ENCODE results near the gene STMN1. TPM values are rescaled to one million over a fixed set of nuclear protein-coding genes. Genes with fewer than 3 reads are reported as not detected.

Gene STMN1
- total RNA-seq, 1 experiment from 2014 or later: 368 TPM

DNA sequence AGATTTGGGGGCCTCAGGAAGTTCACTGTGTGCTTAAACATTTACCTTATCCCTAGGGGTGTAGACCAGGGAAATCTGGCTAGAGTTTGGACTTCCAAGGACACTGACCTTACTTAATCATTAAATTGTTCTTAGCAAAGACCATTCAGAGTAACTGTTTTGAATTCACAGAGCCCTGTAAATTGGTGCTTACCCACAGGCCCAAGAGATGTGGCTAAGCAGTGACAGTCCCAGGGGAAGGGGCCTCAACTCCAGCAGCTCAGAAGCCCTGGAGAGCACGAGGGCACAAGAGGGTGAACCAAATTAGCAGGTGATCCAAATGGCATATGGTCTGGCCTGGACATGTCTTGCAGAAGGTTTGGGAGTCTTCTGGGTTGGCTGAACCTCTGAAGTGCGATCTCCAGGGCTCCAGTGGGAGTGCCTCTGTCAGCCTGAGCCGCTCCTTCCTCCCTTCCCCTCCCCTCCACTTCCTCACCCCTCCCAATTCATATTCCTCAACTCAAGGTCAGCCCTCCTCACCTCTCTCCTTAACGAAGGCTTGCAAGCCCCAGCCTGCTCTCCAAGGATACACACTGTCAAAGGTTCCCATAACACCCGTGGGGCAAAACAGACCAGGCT is 35.0 kb downstream of the STMN1 start:
- Histone ChIP-seq H2AFZ (ENCODE audit: low read depth, low read length, poor library complexity, severe bottlenecking) (no peak overlapping the region), H3K79me2 (ENCODE audit: insufficient read depth, low read length) (peaks cover 10% of the 10 kb centered on the region; the same call in 1 of the 2 replicates), H4K20me1 (ENCODE audit: insufficient read depth) (no peaks in the 10 kb centered on the region), H3K36me3 (ENCODE audit: control insufficient read depth in 1 of 2, insufficient read depth in 2 of 2, low read length in 2 of 2) (no peaks in the 10 kb centered on the region), H3K27ac (ENCODE audit: low read depth, low read length) (no peak overlapping the region), H3K4me1 (ENCODE audit: control insufficient read depth in 1 of 2, insufficient read depth in 2 of 2, low read length in 2 of 2) (peaks cover 30 to 61% of the 10 kb centered on the region in 2 experiments), H3K4me2 (ENCODE audit: low read length) (no peak overlapping the region; the same call in 1 of the 2 replicates), H3K4me3 (replicated peaks in 1 of 2; ENCODE audit: low read depth in 1 of 2, low read length in 2 of 2) (no peak overlapping the region), H3K9me2 (ENCODE audit: insufficient read depth) (no peaks in the 10 kb centered on the region), H3K27me3 (ENCODE audit: insufficient read depth, low read length) (no peaks in the 10 kb centered on the region), H3K9me3 (ENCODE audit: control insufficient read depth in 1 of 2, insufficient read depth in 1 of 2, low read depth in 1 of 2, low read length in 2 of 2) (no peaks in the 10 kb centered on the region), H3K9ac (ENCODE audit: low read length) (no peak overlapping the region)
- no peak for ATAC-seq
- DNase-seq (ENCODE audit: low read depth, low spot score): no peak
- POLR2A ChIA-PET: no interaction called here
- no TSS peak for BruUV-seq (replicated peaks)
- TF ChIP-seq JUND (IDR thresholded peaks at IDR 0.05) (no peak), POLR2A (IDR thresholded peaks at IDR 0.05; ENCODE audit: borderline replicate concordance, extremely low read depth, insufficient read depth, insufficient read length) (no peak), SRF (IDR thresholded peaks at IDR 0.05; ENCODE audit: low read depth) (no peak)
- CTCF ChIA-PET: interaction anchor here (0.6 kb wide), 1 partner anchor 24 kb away, joined by 3 read pairs; no protein-coding TSS in a partner anchor
- intact Hi-C loops (cut with micrococcal nuclease): no loop called here
- RAD21 ChIA-PET (ENCODE audit: low non-redundant PET in 1 of 2, low total read pairs in 2 of 2, uncharacterized antibody in 2 of 2, unreplicated experiment in 2 of 2): no interaction called here

DNA sequence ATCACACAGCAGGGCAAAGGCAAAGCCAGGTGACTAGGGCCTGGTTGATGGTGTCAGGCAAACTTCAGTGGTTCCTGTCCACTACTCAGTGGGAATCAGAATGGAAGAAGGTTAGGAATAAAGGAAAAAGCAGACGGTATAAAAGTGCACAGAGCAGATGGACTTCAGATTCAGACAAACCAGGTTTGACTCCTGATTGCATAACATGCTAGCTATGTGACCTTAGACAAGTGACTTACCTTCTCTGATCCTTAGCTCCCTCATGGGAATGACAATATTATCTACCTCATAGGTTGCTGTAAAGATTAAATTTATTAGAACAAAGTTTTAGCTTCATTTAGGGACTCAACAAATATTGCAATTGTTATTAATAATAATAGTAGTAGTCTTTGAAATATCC is 35.6 kb downstream of the STMN1 start:
- Histone ChIP-seq H3K27ac (ENCODE audit: low read depth, low read length) (no peak overlapping the region), H3K9me2 (ENCODE audit: insufficient read depth) (no peaks in the 10 kb centered on the region), H3K27me3 (ENCODE audit: insufficient read depth, low read length) (no peaks in the 10 kb centered on the region), H3K36me3 (ENCODE audit: control insufficient read depth in 1 of 2, insufficient read depth in 2 of 2, low read length in 2 of 2) (no peaks in the 10 kb centered on the region), H3K9ac (ENCODE audit: low read length) (no peak overlapping the region), H3K9me3 (ENCODE audit: control insufficient read depth in 1 of 2, insufficient read depth in 1 of 2, low read depth in 1 of 2, low read length in 2 of 2) (no peaks in the 10 kb centered on the region), H3K4me1 (ENCODE audit: control insufficient read depth in 1 of 2, insufficient read depth in 2 of 2, low read length in 2 of 2) (peaks cover 27 to 55% of the 10 kb centered on the region in 2 experiments), H3K4me2 (ENCODE audit: low read length) (no peak overlapping the region), H2AFZ (ENCODE audit: low read depth, low read length, poor library complexity, severe bottlenecking) (no peak overlapping the region), H4K20me1 (ENCODE audit: insufficient read depth) (no peaks in the 10 kb centered on the region), H3K79me2 (ENCODE audit: insufficient read depth, low read length) (peaks cover 10% of the 10 kb centered on the region; the same call in 1 of the 2 replicates), H3K4me3 (replicated peaks in 1 of 2; ENCODE audit: low read depth in 1 of 2, low read length in 2 of 2) (no peak overlapping the region)
- BruUV-seq (replicated peaks): no TSS peak
- TF ChIP-seq POLR2AphosphoS5 (IDR thresholded peaks at IDR 0.05; ENCODE audit: low read depth, low read length): no peak
- TF ChIP-seq FOSL1 (IDR thresholded peaks at IDR 0.05; ENCODE audit: low read depth): no peak
- no peak for TF ChIP-seq ZBTB33 (IDR thresholded peaks at IDR 0.05; ENCODE audit: extremely low read depth, insufficient replicate concordance, low read length)
- TF ChIP-seq SP1 (IDR thresholded peaks at IDR 0.05; ENCODE audit: low read depth): no peak
- TF ChIP-seq YY1 (IDR thresholded peaks at IDR 0.05; ENCODE audit: extremely low read depth, insufficient replicate concordance, low read depth, low read length): no peak
- no peak for TF ChIP-seq EZH2 (IDR thresholded peaks at IDR 0.05)
- no peak for TF ChIP-seq EGR1 (IDR thresholded peaks at IDR 0.05; ENCODE audit: low read depth)
- TF ChIP-seq JUND (IDR thresholded peaks at IDR 0.05): no peak
- TF ChIP-seq SIN3A (IDR thresholded peaks at IDR 0.05; ENCODE audit: low read depth): no peak
- no peak for TF ChIP-seq SRF (IDR thresholded peaks at IDR 0.05; ENCODE audit: low read depth)
- TF ChIP-seq ELF1 (IDR thresholded peaks at IDR 0.05; ENCODE audit: borderline replicate concordance, low read depth): no peak
- TF ChIP-seq ATF3 (IDR thresholded peaks at IDR 0.05): no peak
- no peak for TF ChIP-seq POLR2A (IDR thresholded peaks at IDR 0.05; ENCODE audit: borderline replicate concordance, extremely low read depth, insufficient read depth, insufficient read length)
- no peak for TF ChIP-seq REST (IDR thresholded peaks at IDR 0.05; ENCODE audit: low read depth)
- ChIA-PET POLR2A (no interaction called here), CTCF (interaction anchor here (0.6 kb wide), 1 partner anchor 25 kb away, joined by 3 read pairs; no protein-coding TSS in a partner anchor), RAD21 (ENCODE audit: low non-redundant PET in 1 of 2, low total read pairs in 2 of 2, uncharacterized antibody in 2 of 2, unreplicated experiment in 2 of 2) (no interaction called here)
- ATAC-seq (no peak), DNase-seq (ENCODE audit: low read depth, low spot score) (no peak)
- intact Hi-C loops (cut with micrococcal nuclease): no loop called here
